T-helper 1 cell (primary cell): ENCODE measurements around the gene ASPHD1.
"Not testable (repeated sequence)": the region's sequence is repeated elsewhere in the genome, so short reads cannot be mapped to it uniquely, and the experiment has no call there.

Experiments used
- DNase-seq, 5 donors: peaks; one replicate each; pipeline ENCODE4 v3.0.0-alpha.2; 2012 to 2020

The ASPHD1 gene

GRCh38 chr16:29908719-29909220 lies 8.5 kb downstream of the ASPHD1 start:
- DNase-seq, result no peak

- no peak for DNase-seq
These were observed 9.1 kb downstream of the ASPHD1 start for GRCh38 chr16:29909391-29909790.

DNA sequence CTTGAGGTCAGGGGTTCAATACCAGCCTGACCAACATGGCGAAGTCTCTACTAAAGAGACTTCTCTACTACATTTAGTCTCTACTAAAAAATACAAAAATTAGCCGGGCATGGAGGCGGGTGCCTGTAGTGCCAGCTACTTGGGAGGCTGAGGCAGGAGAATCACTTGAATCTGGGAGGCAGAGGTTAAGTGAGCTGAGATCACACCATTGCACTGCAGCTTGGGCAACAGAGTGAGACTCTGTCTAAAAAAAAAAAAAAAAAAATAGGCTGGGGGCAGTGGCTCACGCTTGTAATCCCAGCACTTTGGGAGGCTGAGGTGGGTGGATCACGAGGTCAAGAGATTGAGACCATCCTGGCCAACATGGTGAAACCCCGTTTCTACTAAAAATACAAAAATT lies 9.6 kb downstream of the ASPHD1 start:
- not testable (repeated sequence) for DNase-seq

GRCh38 chr16:29910819-29911675 lies 10.8 kb downstream of the ASPHD1 start:
- no peak for DNase-seq

GRCh38 chr16:29911676-29912010 lies 11.4 kb downstream of the ASPHD1 start:
- no peak for DNase-seq

DNA sequence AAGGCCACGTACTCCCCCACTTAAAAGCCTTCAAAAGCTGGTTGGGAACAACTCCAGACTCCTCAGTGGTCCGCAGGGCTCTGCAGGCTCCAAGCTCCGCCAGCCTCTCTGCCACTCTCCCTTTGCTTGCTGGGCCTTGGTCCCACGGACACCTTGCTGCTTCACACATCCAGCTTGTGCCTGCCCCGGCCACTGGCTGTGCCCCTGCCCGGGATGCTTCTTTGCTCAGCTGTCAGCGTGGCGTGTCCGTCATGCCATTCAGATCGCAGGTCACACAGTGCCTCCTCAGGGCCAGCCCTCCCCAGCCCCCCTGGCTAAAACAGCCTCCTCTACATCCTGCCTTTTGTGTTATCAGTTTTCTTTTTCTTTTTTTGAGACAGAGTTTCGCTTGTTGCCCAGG lies 11.8 kb downstream of the ASPHD1 start:
- DNase-seq, result no peak

GRCh38 chr16:29913514-29913913 lies 13.2 kb downstream of the ASPHD1 start:
- DNase-seq, result no peak

- DNase-seq, result no peak
These were observed 15.4 kb downstream of the ASPHD1 start for GRCh38 chr16:29915590-29916247.

GRCh38 chr16:29916979-29917378 lies 16.7 kb downstream of the ASPHD1 start:
- no peak for DNase-seq

GRCh38 chr16:29920288-29921033 lies 20.2 kb downstream of the ASPHD1 start:
- DNase-seq, result no peak

GRCh38 chr16:29921034-29921385 lies 20.7 kb downstream of the ASPHD1 start:
- no peak for DNase-seq

GRCh38 chr16:29922326-29922725 lies 22.0 kb downstream of the ASPHD1 start:
- no peak for DNase-seq

DNA sequence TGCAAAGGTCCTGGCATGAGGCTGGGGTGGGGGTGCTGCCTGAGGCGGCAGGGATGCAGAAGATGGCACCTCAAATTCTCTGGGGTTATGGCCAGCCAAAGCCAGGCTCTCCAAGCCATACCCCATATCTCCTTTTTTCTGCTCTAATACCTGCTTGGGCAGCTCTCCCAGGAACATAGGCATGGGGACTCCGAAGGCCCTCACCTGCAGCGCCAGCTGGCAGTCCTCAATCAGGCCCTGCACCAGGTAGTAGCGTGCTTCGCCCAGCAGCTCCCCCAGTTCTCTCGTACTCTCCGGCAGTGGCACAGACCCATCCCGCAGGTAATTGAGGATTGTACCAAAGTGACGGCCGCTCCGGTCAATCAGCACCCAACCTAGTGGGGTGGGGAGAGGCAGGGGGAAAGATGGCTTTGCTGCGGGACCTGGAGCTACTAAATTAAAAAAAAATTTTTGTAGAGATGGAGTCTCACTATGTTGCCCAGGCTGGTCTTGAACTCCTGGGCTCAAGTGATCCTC lies 22.8 kb downstream of the ASPHD1 start:
- no peak for DNase-seq

DNA sequence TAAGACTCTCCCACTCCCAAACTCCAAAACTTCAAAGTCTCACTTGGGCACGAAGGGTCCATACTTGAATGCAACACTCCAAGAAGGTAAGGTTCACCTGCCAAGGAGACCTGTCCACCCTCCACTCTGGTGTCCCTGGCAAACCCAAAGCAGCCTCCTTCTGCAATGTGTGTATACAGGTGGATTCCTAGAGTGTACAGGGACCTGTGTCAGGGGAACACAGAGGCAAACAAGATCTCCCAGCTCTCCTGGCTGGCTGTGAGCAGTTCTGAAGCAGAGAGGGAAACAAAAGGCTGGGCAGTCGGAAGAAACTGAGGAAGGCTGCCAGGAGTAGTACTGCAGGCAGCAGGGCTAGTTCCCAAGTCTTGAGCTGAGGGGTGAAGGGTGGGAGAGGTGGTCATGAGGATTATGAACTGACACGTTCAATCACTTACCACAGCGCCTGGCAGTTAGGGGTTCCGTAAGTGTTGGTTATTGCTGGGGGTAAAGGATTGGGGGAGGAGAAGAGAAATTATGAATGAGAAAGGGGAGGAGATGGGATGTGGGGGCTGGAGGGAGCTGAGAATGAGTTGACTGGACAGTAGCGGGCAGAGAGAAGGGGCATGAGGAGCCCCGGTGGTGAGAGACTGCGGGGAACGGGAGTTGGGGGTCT lies 24.9 kb downstream of the ASPHD1 start:
- no peak for DNase-seq

- DNase-seq, result peak; percentile 75 to 85 (median 85)
These were observed 25.8 kb downstream of the ASPHD1 start, which contains the start of gene KCTD13 for GRCh38 chr16:29925781-29926710. Gene KCTD13, minus strand, starts transcription at chr16:29926226. Its CDS starts 193 bp downstream, at chr16:29926033.

DNA sequence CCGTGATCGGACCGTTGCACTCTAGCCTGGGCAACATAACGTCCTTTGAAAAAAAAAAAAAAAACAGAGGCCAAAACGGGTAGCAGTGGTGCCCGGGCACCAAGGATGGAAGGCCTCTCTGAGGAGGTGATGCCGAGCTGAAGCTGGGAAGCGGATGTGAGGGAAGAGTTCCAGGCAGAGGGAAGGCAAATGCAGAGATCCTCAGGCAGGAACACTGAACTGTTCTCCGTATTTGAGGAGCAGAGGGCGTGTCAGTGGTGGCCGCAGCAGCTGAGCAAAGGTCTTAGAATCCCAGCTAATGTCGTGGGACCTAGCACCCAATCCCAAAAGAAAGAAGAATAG lies 26.4 kb downstream of the ASPHD1 start:
- no peak for DNase-seq

- no peak for DNase-seq
These were observed 27.0 kb downstream of the ASPHD1 start for GRCh38 chr16:29927070-29927905.

DNA sequence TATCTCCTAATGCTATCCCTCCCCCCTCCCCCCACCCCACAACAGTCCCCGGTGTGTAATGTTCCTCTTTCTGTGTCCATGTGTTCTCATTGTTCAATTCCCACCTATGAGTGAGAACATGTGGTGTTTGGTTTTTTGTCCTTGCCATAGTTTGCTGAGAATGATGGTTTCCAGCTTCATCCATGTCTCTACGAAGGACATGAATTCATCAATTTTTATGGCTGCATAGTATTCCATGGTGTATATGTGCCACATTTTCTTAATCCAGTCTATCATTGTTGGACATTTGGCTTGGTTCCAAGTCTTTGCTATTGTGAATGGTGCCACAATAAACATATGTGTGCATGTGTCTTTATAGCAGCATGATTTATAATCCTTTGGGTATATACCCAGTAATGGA lies 31.5 kb downstream of the ASPHD1 start:
- not testable (repeated sequence) for DNase-seq

DNA sequence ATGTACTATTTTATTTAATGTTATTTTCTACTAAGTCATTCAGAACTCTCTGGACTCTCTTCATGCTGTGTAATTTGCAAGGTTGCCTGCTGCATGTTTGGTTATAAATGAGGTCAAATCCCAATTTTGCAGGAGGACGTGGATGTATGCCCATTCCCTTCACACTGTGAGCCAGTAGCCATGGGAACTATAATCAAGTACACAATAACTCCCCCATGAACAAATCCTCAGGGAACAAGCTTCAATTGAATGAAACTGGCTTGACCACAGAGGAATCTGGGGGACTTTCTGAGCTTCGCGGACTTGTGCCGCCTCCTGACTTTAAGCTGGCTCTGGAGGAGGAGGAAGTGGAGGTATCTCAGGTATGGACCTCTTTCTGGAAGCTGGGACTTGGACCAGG lies 40.4 kb downstream of the ASPHD1 start:
- DNase-seq, result no peak
